Liver (tissue), 9 donors: ENCODE data around the gene KCNK2. TPM values are rescaled to one million over a fixed set of nuclear protein-coding genes. Genes with fewer than 3 reads are reported as not detected.

Experiments used
- DNase-seq: peaks from one replicate; pipeline ENCODE4 v3.0.0-alpha.2; 2017; ENCODE audit warnings: low spot score
- H3K27ac ChIP-seq, 2 donors: one replicate each; pipeline ENCODE4 v1.7.0; 2013; ENCODE audit warnings: inconsistent platforms in 2 of 2, low read length in 2 of 2, control low read depth in 1 of 2, low read depth in 1 of 2, mild to moderate bottlenecking in 1 of 2
- H3K27me3 ChIP-seq, 4 donors: one replicate each; pipeline versions ENCODE4 v1.6.1 to v1.7.0; 2013; ENCODE audit warnings: low read length in 3 of 4, inconsistent platforms in 1 of 4, mild to moderate bottlenecking in 1 of 4, moderate library complexity in 1 of 4; ENCODE audit not compliant: control insufficient read depth in 4 of 4, insufficient read depth in 4 of 4
- H3K36me3 ChIP-seq, 4 donors: one replicate each; pipeline versions ENCODE4 v1.6.1 to v1.7.0; 2013; ENCODE audit warnings: low read length in 3 of 4, mild to moderate bottlenecking in 3 of 4, low read depth in 1 of 4, moderate library complexity in 1 of 4; ENCODE audit not compliant: control insufficient read depth in 4 of 4, insufficient read depth in 3 of 4
- H3K4me1 ChIP-seq, 4 donors: one replicate each; pipeline versions ENCODE4 v1.6.1 to v1.7.0; 2013; ENCODE audit warnings: low read length in 3 of 4, mild to moderate bottlenecking in 3 of 4, moderate library complexity in 1 of 4; ENCODE audit not compliant: control insufficient read depth in 4 of 4, insufficient read depth in 4 of 4
- H3K4me3 ChIP-seq, 3 donors: one replicate each; pipeline versions ENCODE4 v1.6.1 to v1.7.0; 2013; ENCODE audit warnings: low read length in 3 of 3, control low read depth in 1 of 3, low read depth in 1 of 3, mild to moderate bottlenecking in 1 of 3
- H3K9ac ChIP-seq, 2 donors: one replicate each; pipeline ENCODE4 v1.7.0; 2013; ENCODE audit warnings: low read length in 2 of 2, mild to moderate bottlenecking in 2 of 2, moderate library complexity in 2 of 2, control low read depth in 1 of 2, low read depth in 1 of 2
- H3K9me3 ChIP-seq, 4 donors: one replicate each; pipeline versions ENCODE4 v1.6.1 to v1.7.0; 2013; ENCODE audit warnings: low read length in 3 of 4; ENCODE audit not compliant: control insufficient read depth in 4 of 4
- SP1 ChIP-seq: IDR thresholded peaks from 2 replicates; pipeline ENCODE4 v1.6.1; 2018; ENCODE audit warnings: antibody characterized with exemption, mild to moderate bottlenecking
- WGBS: extraction: QIAGEN DNeasy Blood & Tissue Kit; methylation state at CpG from one replicate; pipeline ENCODE4 v1.1.7; 2013; 5-methylcytosine and 5-hydroxymethylcytosine counted together
- polyA plus RNA-seq, 2 donors: library from polyadenylated mRNA; stranded (reverse) in 1 of 2; unstranded in 1 of 2; fragments of 200-250 nt in 1 of 2; fragments of >200 nt in 1 of 2; fragmentation: Nextera tagmentation in 1 of 2; extraction: Ambion mirVana in 1 of 2; gene quantifications; one replicate each; pipeline versions ENCODE4 v1.2.1 to v1.2.3, GENCODE V29; 2013 to 2015
- total RNA-seq, 2 donors: library from RNA; depleted of rRNA; stranded (reverse); fragments of >200 nt; gene quantifications; one replicate each; pipeline ENCODE4 v1.2.3, GENCODE V29; 2014
- TF ChIP-seq, protein P1 (sequence below): IDR thresholded peaks from 2 replicates; pipeline ENCODE4 v1.6.1; 2016; ENCODE audit warnings: antibody characterized with exemption
- donor health status: healthy.
- donor health status: healthy.
- donor health status: healthy.
- donor health status: healthy.
- donor health status: healthy.

KCNK2 gene
- total and polyA plus RNA-seq, 4 donors = 0.01 to 0.08 TPM; not detected in 2

DNA sequence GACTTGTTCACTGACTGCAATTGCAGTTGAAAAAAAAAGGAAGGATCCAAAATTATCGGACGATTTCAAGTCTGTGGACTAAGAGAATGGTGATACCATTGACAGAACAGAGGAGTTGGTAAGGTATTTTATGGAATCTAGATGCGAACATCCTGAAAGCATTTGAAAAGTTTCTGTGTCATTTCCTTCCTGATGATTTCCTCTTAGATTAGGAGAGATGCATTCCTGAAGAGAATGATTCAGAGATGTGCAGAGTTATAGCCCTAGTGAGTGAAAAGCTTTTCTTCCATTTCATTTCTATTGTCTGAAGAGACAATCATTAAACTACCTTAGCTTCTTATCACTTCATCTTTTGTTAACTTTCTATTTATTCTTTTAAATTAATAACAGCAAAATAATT lies 200.0 kb downstream of the KCNK2 start:
- TF ChIP-seq, protein P1, sequence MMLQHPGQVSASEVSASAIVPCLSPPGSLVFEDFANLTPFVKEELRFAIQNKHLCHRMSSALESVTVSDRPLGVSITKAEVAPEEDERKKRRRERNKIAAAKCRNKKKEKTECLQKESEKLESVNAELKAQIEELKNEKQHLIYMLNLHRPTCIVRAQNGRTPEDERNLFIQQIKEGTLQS = no peak

DNA sequence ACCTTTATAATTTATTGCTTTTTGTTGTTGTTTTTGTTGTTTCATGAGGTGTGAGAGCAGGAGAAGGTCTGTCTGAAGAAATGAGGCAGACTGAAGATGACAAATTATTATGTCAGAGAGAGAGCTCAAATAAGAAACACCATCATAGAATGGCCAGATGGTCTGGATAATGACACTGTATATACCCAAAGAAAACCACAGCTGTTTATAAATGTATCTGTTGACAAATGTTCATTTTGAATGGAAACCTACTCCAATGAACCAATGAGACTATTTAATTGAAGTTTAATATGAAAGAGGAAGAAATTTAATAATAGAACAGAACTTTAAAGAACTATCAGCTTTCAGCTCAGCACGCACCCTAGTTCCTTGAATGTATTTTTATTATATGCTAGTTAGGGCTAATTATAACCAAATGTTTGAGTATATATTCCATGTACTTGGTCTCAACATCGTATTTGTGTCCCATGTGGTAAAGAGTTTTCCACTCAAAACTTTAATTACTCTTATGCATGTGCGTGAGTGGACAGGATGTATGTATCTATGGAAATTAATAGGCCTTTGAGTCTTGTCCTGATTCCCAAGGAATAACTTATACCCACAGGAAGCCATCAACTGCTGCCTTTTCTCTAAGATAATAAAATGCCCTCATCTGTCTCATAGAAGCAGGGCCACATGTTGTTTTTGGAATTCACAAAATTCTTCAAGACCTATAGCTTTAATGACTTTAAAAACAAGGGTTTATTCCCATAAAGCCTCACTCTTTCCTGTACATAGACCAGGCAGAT lies 202.7 kb downstream of the KCNK2 start:
- no peak overlapping the region for H3K9ac ChIP-seq
- no peak overlapping the region for H3K27ac ChIP-seq
- H3K9me3 ChIP-seq = no peaks in the 10 kb centered on the region
- H3K27me3 ChIP-seq = no peaks in the 10 kb centered on the region
- no peaks in the 10 kb centered on the region for H3K4me1 ChIP-seq
- WGBS = 70% methylated on average over 3 of the region's 3 CpGs
- no peaks in the 10 kb centered on the region for H3K36me3 ChIP-seq
- no peak overlapping the region for H3K4me3 ChIP-seq
- no peak for TF ChIP-seq SP1
- no peak for DNase-seq

More for the DNA sequence above, 200.0 kb downstream of the KCNK2 start:
- no peaks in the 10 kb centered on the region for H3K27me3 ChIP-seq
- no peaks in the 10 kb centered on the region for H3K9me3 ChIP-seq
- H3K27ac ChIP-seq = no peak overlapping the region
- H3K4me3 ChIP-seq = no peak overlapping the region
- no peak overlapping the region for H3K9ac ChIP-seq
- no peaks in the 10 kb centered on the region for H3K4me1 ChIP-seq
- no peaks in the 10 kb centered on the region for H3K36me3 ChIP-seq
- WGBS = 83% methylated on average over 3 of the region's 3 CpGs
- DNase-seq = no peak
